Measurements from ENCODE around the gene SERINC2. TPM values are rescaled to one million over a fixed set of nuclear protein-coding genes. Genes with fewer than 3 reads are reported as not detected.
"Not testable (repeated sequence)": the region's sequence is repeated elsewhere in the genome, so short reads cannot be mapped to it uniquely, and the experiment has no call there.

Gene SERINC2
- total and polyA plus RNA-seq, 5 donors from 2014 or later = 0.08 TPM; not detected in 4

DNA sequence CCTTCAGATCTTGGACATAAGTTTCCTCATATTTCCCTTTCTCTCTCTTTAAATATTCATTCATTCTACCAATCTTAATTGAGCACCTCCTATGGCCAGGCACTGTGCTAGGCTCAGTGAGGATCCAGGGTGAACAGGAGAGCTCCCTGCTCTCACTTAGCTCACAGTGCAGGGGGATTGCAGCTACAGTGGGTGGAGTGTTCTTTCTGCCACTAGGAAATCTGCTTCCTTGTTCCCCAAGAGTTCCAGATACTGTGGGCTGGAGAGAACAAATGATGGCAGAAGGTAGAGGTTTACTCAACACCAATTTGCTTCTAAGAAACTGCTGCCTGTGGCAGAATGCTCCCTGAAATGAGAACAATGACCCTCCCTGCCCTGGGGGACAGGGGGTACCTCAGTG, 35.0 kb upstream of the SERINC2 start:
- Mint-ChIP-seq H3K4me3 (no peak overlapping the region), H3K36me3 (no peaks in the 10 kb centered on the region), H3K27me3 (peaks cover 17% of the 10 kb centered on the region), H3K9me3 (no peaks in the 10 kb centered on the region), H3K27ac (no peak overlapping the region), H3K4me1 (peaks cover 0 to 8% (median 5%) of the 10 kb centered on the region in 4 donors)
- Histone ChIP-seq H3K27ac (ENCODE audit: insufficient read depth, low read length, poor library complexity, severe bottlenecking) (no peak overlapping the region), H3K36me3 (ENCODE audit: control insufficient read depth, insufficient read depth, low read length) (no peaks in the 10 kb centered on the region), H3K9me3 (ENCODE audit: control insufficient read depth in 2 of 2, low read length in 2 of 2) (no peaks in the 10 kb centered on the region), H3K4me1 (ENCODE audit: control insufficient read depth, insufficient read depth, low read length, poor library complexity, severe bottlenecking) (peaks cover 7% of the 10 kb centered on the region), H3K27me3 (ENCODE audit: control insufficient read depth, insufficient read depth, low read length) (peaks cover 2% of the 10 kb centered on the region), H3K4me3 (ENCODE audit: low read depth, low read length) (no peak overlapping the region)
- no peak for DNase-seq
- ATAC-seq (ENCODE audit: low read depth in 2 of 2) = no peak

DNA sequence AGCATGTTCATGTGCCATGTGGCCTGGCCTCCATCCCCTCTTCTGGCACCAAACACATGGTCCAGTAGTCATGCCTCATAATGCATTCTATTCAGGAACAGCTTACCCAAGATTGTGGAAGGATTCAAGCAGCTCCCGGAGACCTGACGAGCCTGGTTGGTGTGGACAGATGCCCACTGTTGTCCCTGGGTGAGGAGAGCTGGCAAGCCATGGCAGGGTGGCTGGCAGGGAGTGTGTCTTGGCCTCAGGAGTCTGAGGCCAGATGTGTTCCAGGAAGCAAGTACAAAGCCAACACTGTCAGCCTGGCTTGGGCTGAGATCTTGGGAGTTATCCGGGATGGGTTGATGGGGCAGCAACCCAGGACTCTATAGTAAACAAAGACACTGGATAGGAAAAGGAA, 32.8 kb upstream of the SERINC2 start:
- no peaks in the 10 kb centered on the region for H3K4me1 ChIP-seq (ENCODE audit: control insufficient read depth, insufficient read depth, low read length, poor library complexity, severe bottlenecking)
- H3K27me3 ChIP-seq (ENCODE audit: control insufficient read depth, insufficient read depth, low read length) = peaks cover 2% of the 10 kb centered on the region
- no peak overlapping the region for H3K27ac ChIP-seq (ENCODE audit: insufficient read depth, low read length, poor library complexity, severe bottlenecking)
- Mint-ChIP-seq H3K27ac (no peak overlapping the region), H3K27me3 (peaks cover 14% of the 10 kb centered on the region), H3K4me3 (no peak overlapping the region), H3K9me3 (no peaks in the 10 kb centered on the region), H3K4me1 (no peaks in the 10 kb centered on the region), H3K36me3 (no peaks in the 10 kb centered on the region)
- H3K36me3 ChIP-seq (ENCODE audit: control insufficient read depth, insufficient read depth, low read length) = no peaks in the 10 kb centered on the region
- no peak for ATAC-seq (ENCODE audit: low read depth in 2 of 2)
- H3K4me3 ChIP-seq (ENCODE audit: low read depth, low read length) = no peak overlapping the region
- no peaks in the 10 kb centered on the region for H3K9me3 ChIP-seq (ENCODE audit: control insufficient read depth in 2 of 2, low read length in 2 of 2)
- no peak for DNase-seq

DNA sequence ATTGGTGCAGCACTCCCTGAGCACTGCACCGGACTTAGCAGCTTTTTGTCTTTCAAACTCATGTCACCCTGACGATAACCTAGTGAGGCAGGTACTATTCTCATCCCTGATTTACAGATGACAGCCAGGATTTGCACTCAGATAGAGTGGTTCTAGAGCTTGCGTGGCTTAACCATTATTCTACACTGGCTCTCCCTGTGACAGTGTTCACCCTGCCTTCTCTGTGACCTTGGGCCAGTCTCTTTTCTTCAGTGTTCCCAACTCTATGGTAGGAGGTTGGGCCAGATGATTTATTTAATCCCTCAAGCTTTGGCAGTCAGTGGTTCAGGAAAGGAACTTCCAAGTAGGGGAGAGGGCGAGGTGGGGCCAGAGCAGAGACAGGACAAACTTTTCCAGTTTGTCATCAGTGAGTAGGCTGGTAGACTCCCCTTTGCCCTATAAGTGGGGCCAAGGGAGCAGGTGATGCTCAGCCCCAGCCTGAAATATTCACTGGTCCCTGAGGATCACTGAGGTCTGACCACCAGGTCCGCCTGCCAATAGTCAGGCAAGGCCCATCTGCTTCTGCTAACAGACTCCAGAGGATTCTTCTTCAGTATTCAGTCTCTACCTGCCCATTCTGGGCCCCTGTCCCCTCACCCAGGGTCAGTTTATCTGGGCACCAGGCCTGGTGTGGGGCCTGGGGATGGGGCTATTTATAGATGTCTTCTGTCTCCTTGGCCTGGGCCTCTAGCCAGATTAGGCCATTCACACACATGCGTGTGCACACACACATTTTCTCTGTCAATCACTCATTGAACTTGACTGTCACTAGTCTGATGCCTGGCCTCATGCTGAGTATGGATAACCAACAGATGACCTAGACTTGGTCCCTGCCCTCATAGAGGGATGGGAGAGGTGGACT, 31.4 kb upstream of the SERINC2 start:
- Mint-ChIP-seq H3K4me3 (no peak overlapping the region), H3K4me1 (no peaks in the 10 kb centered on the region), H3K27ac (no peak overlapping the region), H3K27me3 (peaks cover 20% of the 10 kb centered on the region), H3K36me3 (no peaks in the 10 kb centered on the region), H3K9me3 (no peaks in the 10 kb centered on the region)
- H3K4me3 ChIP-seq (ENCODE audit: low read depth, low read length) = no peak overlapping the region
- DNase-seq (no peak), ATAC-seq (ENCODE audit: low read depth in 2 of 2) (no peak)
- H3K36me3 ChIP-seq (ENCODE audit: control insufficient read depth, insufficient read depth, low read length) = no peaks in the 10 kb centered on the region
- H3K27me3 ChIP-seq (ENCODE audit: control insufficient read depth, insufficient read depth, low read length) = peaks cover 2% of the 10 kb centered on the region
- no peak overlapping the region for H3K27ac ChIP-seq (ENCODE audit: insufficient read depth, low read length, poor library complexity, severe bottlenecking)
- no peaks in the 10 kb centered on the region for H3K4me1 ChIP-seq (ENCODE audit: control insufficient read depth, insufficient read depth, low read length, poor library complexity, severe bottlenecking)
- no peaks in the 10 kb centered on the region for H3K9me3 ChIP-seq (ENCODE audit: control insufficient read depth in 2 of 2, low read length in 2 of 2)

DNA sequence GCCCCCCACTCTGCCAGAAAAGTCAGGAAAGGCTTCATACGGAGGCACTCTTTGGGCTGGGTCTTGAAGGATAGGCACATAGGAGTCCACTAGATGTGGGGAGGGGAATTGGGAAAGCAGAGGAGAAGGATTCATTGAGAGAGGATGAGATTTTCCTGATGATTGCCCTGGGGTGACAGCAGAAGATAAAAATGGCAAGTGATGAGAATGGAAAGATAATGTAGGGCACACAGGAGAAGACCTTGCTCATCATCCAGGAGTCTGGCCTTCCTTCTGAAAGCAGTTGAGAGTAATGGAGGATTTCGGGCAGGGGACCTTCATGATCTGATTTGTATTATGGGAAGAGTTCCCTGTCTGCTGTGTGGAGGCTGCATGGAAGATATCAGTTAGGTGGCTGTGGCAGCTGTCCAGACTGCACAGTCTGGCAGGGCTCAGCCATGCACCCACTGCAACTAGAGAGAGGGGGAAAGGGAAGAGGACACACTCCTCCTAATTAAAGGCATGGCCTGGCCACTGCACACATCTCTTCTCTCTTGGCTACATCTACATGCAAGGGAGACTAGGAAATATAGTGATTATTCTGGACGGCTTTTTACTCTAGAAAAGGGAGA, 30.5 kb upstream of the SERINC2 start:
- H3K4me3 Mint-ChIP-seq = no peak overlapping the region
- DNase-seq = no peak
- H3K36me3 Mint-ChIP-seq = no peaks in the 10 kb centered on the region
- no peak overlapping the region for H3K4me3 ChIP-seq (ENCODE audit: low read depth, low read length)
- no peak overlapping the region for H3K27ac Mint-ChIP-seq
- no peaks in the 10 kb centered on the region for H3K36me3 ChIP-seq (ENCODE audit: control insufficient read depth, insufficient read depth, low read length)
- ATAC-seq (ENCODE audit: low read depth in 2 of 2) = no peak
- H3K4me1 ChIP-seq (ENCODE audit: control insufficient read depth, insufficient read depth, low read length, poor library complexity, severe bottlenecking) = no peaks in the 10 kb centered on the region
- H3K9me3 ChIP-seq (ENCODE audit: control insufficient read depth in 2 of 2, low read length in 2 of 2) = no peaks in the 10 kb centered on the region
- no peaks in the 10 kb centered on the region for H3K9me3 Mint-ChIP-seq
- H3K27me3 ChIP-seq (ENCODE audit: control insufficient read depth, insufficient read depth, low read length) = peaks cover 2% of the 10 kb centered on the region
- H3K4me1 Mint-ChIP-seq = no peaks in the 10 kb centered on the region
- H3K27ac ChIP-seq (ENCODE audit: insufficient read depth, low read length, poor library complexity, severe bottlenecking) = no peak overlapping the region
- peaks cover 20% of the 10 kb centered on the region for H3K27me3 Mint-ChIP-seq

GRCh38 chr1:31383967-31384366, 29.0 kb upstream of the SERINC2 start:
- DNase-seq (no peak), ATAC-seq (ENCODE audit: low read depth in 2 of 2) (no peak)
- H3K9me3 Mint-ChIP-seq = no peaks in the 10 kb centered on the region
- no peak overlapping the region for H3K27ac ChIP-seq (ENCODE audit: insufficient read depth, low read length, poor library complexity, severe bottlenecking)
- H3K36me3 Mint-ChIP-seq = no peaks in the 10 kb centered on the region
- peak overlapping the region in 1 of 4 donors; percentile 36 for H3K4me3 Mint-ChIP-seq
- no peaks in the 10 kb centered on the region for H3K4me1 Mint-ChIP-seq
- no peak overlapping the region for H3K4me3 ChIP-seq (ENCODE audit: low read depth, low read length)
- peaks cover 20% of the 10 kb centered on the region for H3K27me3 Mint-ChIP-seq
- no peaks in the 10 kb centered on the region for H3K36me3 ChIP-seq (ENCODE audit: control insufficient read depth, insufficient read depth, low read length)
- no peaks in the 10 kb centered on the region for H3K9me3 ChIP-seq (ENCODE audit: control insufficient read depth in 2 of 2, low read length in 2 of 2)
- H3K4me1 ChIP-seq (ENCODE audit: control insufficient read depth, insufficient read depth, low read length, poor library complexity, severe bottlenecking) = no peaks in the 10 kb centered on the region
- peak overlapping the region in 1 of 3 donors; percentile 20 for H3K27ac Mint-ChIP-seq
- H3K27me3 ChIP-seq (ENCODE audit: control insufficient read depth, insufficient read depth, low read length) = peaks cover 2% of the 10 kb centered on the region

DNA sequence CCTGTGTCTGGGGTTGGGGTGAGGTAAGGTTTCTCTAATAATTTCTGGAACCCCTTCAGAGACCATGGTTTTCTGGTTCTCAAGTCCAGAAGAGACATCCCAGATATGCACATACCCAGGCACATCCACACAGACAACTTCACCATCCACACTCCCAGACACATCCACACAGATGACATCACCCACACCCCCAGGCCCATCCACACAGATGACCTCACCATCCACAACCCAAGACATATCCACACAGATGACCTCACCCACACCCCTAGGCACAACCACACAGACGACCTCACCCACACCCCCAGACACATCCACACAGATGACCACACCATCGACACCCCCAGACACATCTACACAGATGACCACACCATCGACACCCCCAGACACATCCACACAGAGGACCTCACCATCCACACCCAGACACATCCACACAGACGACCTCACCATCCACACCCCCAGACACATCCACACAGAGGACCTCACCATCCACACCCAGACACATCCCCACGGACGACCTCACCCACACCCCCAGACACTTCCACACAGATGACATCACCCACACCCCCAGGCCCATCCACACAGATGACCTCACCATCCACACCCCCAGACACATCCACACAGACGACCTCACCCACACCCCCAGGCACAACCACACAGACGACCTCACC, 26.3 kb upstream of the SERINC2 start:
- Mint-ChIP-seq H3K27me3 (peaks cover 26% of the 10 kb centered on the region), H3K27ac (peak overlapping the region in 1 of 3 donors; percentile 73)
- not testable (repeated sequence) for H3K27ac ChIP-seq (ENCODE audit: insufficient read depth, low read length, poor library complexity, severe bottlenecking); H3K9me3 Mint-ChIP-seq; H3K36me3 ChIP-seq (ENCODE audit: control insufficient read depth, insufficient read depth, low read length); H3K4me1 ChIP-seq (ENCODE audit: control insufficient read depth, insufficient read depth, low read length, poor library complexity, severe bottlenecking); H3K4me1 Mint-ChIP-seq; H3K36me3 Mint-ChIP-seq; ATAC-seq (ENCODE audit: low read depth in 2 of 2); H3K9me3 ChIP-seq (ENCODE audit: control insufficient read depth in 2 of 2, low read length in 2 of 2); H3K4me3 ChIP-seq (ENCODE audit: low read depth, low read length); H3K4me3 Mint-ChIP-seq; DNase-seq; H3K27me3 ChIP-seq (ENCODE audit: control insufficient read depth, insufficient read depth, low read length)

DNA sequence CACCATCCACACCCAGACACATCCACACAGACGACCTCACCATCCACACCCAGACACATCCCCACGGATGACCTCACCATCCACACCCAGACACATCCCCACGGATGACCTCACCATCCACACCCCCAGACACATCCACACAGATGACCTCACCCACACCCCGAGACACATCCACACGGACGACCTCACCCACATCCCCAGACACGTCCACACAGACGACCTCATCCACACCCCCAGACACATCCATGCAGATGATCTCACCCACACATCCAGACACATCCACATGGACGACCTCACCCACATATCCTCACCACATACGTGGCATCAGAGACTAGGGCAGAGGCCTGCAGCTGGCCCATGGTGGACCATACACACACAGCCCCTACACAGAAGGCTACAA, 25.4 kb upstream of the SERINC2 start:
- no peaks in the 10 kb centered on the region for H3K9me3 Mint-ChIP-seq
- no peak overlapping the region for H3K4me3 Mint-ChIP-seq
- Histone ChIP-seq H3K4me1 (ENCODE audit: control insufficient read depth, insufficient read depth, low read length, poor library complexity, severe bottlenecking) (no peaks in the 10 kb centered on the region), H3K9me3 (ENCODE audit: control insufficient read depth in 2 of 2, low read length in 2 of 2) (no peaks in the 10 kb centered on the region), H3K36me3 (ENCODE audit: control insufficient read depth, insufficient read depth, low read length) (no peaks in the 10 kb centered on the region), H3K27me3 (ENCODE audit: control insufficient read depth, insufficient read depth, low read length) (no peaks in the 10 kb centered on the region), H3K27ac (ENCODE audit: insufficient read depth, low read length, poor library complexity, severe bottlenecking) (no peak overlapping the region), H3K4me3 (ENCODE audit: low read depth, low read length) (no peak overlapping the region)
- ATAC-seq (ENCODE audit: low read depth in 2 of 2) (no peak), DNase-seq (no peak)
- H3K4me1 Mint-ChIP-seq = no peaks in the 10 kb centered on the region
- no peak overlapping the region for H3K27ac Mint-ChIP-seq
- H3K27me3 Mint-ChIP-seq = peaks cover 27% of the 10 kb centered on the region
- no peaks in the 10 kb centered on the region for H3K36me3 Mint-ChIP-seq
